Fibroblast of the conjunctiva (primary cell): Measurements from ENCODE around the gene CACNA1C.

Experiments
- DNase-seq: peaks from one replicate; pipeline ENCODE4 v3.0.0-alpha.2; 2010; ENCODE audit warnings: low read depth

The CACNA1C gene

DNA sequence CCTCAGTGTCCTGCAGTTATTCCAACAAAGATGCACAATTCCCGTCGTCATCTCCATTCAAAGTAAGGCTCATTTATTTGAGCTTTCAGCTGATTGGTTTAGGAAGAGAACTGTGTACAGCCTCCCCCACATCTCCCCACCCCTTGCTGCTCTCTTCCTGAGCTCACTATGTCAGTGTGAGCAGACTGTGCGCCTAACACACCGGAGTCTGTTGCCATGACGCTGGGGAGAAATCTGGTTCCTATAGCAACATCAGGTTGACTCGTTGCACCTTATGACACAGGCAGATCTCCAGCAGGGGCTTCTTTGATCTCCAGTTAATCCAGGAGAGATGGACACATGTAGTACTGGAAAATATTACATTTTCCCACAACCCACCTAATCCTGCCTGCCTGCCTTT is 319.4 kb downstream of the CACNA1C start:
- DNase-seq, result no peak

DNA sequence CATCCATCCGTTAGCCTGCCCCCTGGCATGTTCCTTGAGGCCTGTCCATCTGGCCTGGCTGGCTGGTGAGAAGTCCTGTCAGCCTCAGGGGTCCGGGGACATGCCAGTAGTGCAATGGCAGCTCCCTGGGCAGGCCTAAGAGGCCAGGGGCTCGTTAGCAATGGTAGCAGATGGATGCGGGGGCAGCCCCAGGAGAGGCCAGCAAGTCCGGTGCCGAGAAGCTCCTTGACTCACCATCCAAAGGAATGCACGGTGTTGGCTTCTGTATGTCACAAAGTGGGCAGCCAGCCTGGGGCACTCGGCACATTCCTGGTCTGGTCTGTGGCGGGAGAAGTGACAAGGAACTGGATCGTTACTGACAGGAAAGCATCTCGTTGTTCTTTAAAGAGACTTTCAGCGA is 319.9 kb downstream of the CACNA1C start:
- DNase-seq, result no peak

DNA sequence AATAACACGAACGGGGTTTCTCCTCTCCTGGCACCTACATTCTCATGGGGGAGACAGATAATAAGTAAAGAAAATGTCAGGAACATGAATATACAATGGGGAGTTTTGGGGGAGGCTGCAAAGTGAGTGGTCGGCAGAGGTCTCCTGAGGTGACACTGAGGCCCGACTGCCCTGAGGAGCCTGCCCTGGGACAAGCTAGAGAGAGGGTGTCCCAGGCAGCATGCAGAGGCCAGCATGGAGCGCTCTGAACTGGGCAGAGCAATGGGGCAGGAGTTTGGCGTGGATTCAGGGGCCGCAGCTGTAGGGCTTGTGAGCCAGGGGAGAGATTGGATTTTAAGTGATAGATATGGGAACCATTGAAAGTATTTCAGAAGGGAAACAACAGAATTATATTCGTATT is 320.5 kb downstream of the CACNA1C start:
- no peak for DNase-seq

DNA sequence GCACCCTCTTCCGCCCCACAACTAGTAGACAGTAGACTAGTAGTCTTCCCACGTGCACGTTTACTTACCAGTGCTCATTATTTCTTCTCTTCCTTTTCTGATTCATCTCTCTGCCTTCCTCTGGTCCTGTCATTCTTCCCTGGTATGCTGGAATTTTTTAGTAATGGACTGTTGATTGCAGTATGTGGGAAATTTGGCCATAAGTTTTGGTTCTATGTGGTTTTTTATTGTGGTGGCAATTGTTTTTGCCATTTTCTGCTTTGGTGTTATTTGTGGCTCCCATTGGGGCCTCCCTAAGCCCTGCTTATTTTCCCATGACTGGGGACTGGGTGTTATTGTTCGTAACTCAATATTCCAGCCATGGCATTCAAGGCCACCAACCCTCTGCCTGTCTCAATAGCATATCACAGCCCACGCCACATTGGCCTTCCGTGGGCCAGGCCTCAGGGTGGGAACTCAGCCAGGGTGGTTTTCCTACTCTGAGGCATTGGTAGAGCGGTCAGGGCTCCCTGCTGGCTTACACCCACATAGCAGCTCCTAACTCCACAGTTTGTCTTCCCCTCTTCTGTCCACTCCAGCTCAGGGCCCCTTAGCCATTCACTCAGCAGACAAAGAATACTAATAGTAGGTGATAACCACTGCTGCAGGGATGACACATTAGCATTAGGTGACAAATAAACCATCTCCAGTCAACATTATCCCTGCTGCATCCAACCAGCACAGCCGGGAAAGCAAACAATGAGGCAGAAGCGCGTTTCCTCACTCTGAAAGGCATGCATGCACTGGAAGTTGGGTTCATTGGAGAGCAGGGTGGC is 321.5 kb downstream of the CACNA1C start:
- DNase-seq, result no peak

DNA sequence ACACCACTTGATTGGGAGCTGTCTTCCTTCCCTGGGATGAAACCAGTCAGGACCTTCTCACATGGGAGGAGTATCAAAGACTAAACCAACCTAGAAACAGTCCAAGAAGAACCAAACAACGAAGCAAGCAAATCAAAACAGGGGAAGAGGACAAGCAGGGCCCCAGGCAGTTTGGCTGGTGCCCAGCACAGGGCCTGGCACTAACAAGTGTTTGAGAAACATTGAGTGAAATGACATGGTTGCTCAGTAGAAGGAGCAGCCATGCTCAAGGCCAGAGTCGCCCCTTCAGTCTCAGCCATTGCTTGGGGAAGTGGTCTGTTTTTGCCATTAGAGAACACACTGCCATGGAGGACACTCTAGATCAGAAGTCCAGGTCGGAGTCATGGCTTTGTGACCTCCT is 323.1 kb downstream of the CACNA1C start:
- DNase-seq, result no peak

DNA sequence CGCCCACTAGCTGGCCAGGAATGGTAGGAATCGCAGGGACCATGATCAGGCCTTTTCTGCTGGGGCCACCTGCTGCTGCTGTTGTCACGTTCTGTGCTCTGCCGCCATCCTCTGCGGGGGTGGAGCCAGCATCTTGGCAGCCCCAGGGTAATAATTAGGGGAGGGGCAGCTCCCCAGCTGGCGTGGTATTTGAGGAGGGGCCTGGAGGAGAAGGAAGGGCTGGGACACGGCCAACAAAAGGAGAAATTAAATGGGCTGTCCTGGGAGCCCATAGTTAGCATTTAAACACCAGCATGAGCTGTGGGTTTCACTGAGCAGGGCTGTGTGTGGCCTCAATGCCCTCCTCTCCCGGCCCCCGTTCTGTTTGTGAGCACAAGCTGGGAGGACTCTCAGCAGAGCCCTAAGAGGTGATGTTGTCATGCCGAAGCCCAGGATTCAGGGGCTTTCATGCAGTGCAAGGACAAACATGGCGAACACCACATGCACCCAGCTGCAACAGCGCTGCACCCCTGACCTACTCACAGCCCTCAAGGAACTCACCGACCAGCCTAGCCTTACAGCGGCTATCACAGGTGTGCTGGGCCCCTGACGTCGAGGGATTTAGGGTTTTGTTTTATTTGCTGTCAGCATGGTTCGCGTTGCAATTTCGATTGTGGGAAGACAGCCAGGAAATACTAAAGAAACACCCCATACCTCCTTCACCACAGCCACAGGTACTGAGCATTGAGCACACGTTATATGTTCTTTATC is 324.3 kb downstream of the CACNA1C start:
- no peak for DNase-seq

DNA sequence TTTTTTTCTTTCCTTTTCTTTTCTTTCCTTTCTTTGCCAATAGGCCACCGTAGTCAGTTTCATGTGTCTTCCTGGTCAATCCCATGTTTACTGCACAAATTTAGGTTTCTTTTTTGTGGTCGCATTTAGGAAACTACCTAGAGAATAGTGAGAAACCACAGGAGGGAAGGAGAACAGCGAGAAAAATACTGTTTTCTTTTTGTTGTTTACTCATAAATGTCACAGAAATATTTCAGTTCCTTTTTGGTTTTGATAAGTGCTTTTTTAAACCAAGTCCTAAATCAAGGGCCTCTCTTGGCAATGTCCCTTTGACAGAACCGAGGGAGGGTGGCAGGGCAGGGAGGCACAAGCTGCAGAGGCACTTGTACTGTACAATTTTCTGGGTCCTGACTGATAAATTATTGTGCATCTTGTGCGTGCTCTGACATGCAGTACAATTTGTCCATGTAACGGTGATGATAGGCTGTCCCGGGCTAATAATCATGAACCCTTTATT is 326.1 kb downstream of the CACNA1C start:
- no peak for DNase-seq

DNA sequence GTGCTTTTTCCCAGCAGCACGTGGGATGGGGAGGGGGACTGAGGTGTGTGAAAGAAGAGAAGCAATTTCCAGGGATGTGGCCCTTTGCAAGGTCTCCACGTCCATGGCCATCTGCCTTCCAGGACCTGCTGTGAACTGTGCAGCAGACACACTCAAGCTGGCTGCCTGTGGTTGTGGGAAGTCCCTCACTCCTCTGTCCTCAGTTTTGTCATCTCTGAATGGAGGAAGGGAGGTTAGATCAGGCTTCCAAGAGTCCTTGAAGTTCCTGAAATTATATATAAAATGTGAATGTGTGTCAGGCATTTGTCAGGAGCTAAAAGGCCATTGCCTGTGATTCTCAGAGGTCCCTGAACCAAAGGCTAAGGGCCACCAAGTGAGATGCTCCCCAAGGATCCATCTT is 328.2 kb downstream of the CACNA1C start:
- no peak for DNase-seq

DNA sequence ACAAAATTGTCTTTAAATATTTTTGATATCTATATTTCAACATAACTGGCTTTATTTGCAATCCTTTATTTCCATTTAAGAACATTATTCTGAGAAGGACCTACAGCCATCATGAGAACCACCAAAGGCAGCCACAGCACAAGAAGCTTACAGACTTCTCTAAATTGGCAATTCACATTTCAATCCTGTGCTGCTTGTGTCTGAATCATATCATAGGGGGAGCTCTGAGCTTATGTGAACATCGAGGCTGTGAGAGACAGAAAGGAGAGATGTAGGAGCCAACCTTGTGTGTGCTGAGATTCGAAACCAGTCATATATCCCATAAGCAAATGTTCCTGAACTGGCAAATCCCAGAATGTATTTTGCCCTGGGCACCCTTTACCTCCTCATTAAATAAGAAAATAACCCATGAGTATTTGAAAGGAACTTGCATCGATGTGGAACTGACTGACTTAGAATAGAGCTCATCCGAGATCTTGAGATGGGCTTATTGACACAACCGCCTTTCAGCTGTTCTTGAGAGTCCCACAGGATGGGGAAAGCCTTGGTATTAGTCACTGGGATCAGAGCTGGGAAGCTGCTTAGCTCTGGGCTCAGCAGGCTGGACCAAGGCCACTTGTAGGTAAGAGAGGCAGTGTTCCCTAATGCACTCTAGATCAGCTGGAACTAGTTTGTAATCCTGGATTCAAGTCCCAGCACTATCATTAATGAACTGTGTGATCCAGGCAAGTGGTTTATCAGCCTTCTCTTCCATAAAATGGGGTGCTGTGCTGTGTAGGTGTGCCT is 329.8 kb downstream of the CACNA1C start:
- DNase-seq, result no peak

DNA sequence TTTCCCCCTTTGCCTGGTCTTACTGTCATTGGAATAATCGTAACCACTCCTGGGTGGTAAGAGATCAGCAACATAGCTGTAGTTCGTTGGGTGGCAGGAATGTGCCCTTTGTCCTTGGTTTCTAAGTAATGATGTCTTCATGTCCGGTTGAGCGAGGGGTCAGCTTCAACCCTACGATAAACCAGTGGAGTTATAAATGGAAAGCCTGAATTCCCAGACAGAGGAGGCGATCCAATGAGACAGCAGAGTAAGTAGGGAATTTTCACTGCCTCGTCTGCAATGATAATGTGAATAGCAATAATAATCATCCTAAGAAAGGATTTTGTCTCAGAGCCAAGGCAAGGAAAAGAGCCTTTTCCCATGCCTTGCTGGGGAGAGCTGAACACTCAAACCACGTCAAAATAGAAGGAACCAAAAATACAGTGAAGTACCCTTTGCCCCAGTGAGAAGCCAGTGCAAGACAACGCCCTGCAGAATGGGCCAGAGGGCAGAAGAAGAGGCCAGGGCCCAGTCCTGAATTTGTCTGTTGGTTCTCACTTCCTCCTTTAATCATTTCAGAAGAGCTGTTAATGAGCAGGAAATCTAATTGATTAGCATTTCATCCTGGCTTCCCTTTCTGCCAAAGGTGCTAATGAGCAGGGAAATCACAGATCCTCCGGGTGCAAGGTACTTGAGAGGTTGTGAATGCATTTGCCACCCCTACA is 330.7 kb downstream of the CACNA1C start:
- no peak for DNase-seq

DNA sequence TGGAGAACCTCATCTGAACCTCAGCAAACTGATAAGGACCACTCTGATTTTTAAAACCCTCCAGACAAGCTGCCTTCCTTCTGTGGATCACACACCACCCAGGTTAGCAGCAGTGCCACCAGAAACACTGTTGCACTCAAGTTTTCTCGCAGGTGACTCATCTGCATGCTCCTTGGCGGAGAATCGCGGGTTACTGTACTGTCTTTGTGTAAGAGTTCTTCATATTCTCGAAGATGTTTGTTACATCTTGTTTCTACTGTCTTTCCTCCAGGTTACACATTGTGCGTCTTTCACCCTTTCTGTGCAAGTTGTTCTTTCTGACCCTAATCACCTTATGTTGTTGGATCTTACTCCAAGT is 331.2 kb downstream of the CACNA1C start:
- no peak for DNase-seq

DNA sequence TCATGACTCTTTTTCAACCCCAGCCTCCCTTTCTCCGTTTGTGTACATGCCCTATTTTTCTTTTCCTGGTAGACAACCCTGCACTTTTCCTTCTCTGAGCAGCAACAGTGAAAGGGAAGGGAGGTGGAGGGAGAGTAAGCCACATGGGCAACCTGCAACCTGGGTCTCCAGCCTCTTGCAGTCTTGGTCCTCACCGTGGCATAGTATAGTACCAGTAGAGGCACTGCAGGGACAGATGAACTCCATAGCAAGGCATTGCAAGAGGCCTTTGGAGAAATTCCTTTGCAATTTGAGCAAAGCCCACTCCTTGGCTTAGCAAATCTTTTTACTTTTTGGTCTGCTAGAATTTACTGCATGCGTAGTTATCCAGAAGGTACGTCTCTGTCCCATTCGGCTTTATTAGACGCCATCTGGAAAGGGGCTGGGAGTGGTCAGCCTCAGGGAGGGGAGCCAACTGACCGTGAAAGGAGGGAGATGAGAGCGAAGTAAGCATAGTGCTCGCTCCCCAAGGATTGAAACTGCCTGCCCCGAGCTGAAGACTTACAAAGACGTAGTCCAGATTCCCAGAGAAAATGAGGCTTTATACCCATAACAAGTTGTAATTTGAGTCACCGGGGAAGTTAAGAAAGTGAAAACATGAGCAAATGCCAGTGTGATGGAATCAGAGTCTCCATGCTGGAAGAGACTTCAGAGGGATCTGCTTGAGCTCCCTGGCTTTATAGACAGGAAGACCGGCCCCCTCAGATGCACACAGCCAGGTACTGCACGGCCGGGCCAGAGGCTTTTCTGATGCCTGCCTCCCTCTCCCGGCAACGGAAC is 332.0 kb downstream of the CACNA1C start:
- DNase-seq, result peak; percentile 57

DNA sequence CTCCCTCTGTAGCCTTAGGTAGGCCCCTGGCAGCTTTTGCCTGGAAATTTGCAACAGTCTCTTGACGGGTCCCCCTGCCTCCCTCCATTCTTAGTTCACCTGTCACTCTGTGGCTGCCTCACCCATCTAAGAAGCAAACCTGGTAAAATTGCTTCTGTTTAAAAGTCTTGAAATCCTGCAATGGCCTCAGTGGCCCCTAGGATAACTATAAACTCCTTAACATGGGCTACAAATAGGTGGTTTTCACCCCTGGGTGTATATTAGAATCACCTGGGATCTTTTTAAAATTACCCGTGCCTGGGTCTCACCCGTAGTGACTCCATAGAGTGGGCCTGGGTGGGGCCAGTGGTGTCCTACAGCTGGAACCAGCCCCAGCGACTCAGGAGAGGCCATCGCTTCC is 332.7 kb downstream of the CACNA1C start:
- no peak for DNase-seq

DNA sequence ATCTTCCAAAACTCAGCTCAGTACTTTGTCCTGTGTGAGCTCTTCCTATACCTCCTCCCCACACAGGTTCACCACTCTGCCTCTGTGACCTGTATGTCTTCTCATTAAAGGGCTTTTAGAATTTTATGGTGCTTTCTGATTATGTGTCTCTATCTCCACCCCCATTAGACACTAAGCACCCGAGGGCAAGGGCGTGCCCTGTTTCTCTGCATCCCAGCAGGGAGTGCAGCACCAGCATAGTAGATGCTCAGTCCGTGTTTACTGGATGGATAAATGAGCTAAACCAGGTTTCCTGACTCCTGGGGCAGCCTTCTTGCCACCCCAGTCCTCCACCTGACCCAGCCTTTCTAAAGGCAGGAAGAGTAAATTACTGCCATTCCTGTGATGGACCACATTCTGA is 333.8 kb downstream of the CACNA1C start:
- no peak for DNase-seq

DNA sequence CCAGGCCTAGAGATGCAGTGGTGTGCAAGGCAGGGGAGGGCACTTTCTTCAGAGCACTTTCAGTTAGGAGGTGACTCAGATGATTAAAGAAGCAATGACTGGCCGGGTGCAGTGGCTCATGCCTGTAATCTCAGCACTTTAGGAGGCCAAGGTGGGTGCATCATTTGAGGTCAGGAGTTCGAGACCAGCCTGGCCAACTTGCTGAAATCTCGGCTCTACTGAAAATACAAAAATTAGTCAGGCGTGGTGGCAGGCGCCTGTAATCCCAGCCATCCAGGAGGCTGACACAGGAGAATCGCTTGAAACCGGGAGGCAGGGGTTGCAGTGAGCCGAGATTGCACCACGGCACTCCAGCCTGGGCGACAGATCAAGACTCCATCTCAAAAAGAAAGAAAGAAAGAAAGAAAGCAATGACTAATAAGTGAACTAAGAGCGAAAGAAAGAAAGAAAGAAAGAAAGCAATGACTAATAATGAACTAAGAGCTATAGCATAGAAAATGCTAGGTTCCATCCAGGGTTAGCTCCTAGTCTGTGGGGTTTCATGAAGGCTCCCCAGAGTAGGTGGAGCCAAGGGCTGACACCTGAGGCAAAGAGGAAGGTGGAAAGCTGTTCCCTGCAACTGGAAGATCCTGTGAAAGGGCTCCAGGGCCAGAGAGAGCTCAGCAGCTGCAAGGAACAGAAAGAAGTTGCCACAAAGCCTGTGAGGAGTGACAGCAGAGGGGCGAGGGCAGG is 334.5 kb downstream of the CACNA1C start:
- DNase-seq, result no peak

DNA sequence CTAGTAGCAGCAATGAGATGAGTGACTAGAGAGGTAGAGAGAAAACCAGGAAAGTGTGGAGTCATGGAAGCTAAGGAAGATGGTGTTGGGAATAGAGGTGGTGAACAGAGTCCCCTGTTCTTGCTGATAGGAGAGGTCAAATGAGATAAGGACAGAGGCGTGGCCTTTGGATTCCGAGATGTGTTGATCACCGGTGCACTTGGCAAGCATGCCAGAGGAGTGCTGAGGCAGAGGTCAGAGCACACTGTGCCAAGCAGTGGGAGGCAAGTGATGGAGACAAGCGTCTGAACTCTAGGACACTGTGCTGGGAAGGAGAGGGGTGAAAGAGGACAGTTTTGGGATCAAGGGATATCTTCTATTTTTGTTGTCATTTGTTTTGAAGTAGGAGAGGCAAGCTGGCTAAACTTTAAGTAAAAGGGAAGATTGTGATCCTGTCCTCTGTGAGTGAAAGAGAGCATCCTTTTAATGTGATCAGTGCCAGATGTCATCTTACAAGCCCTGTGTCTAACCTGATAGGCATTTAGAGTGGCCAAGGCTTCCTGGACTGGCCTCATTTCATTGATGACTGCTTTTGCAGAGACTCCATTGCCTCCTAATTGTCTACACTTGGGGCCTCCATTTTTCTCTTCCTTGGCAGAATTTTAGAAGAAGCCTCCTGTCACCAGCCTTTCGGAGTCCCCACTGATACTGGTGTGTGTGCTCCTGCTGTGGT is 336.4 kb downstream of the CACNA1C start:
- DNase-seq, result no peak

DNA sequence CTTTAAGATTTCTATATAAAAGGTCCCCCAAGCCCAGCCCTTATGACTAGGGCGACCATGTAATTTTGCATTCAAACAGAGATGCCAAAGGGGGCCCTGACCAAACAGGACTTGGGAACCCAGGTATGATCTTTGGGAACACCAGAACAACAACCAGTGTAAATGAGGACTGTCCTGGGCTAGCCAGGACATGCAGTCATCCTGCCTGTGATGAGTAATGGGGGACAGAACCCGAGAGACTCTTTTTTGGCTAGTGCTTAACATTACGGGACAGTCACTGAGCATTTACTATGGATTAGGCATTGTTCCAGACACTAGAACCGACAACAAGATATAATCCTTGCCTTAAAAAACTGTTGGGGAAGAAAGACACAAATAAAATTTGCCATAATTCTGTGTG is 337.3 kb downstream of the CACNA1C start:
- DNase-seq, result no peak

DNA sequence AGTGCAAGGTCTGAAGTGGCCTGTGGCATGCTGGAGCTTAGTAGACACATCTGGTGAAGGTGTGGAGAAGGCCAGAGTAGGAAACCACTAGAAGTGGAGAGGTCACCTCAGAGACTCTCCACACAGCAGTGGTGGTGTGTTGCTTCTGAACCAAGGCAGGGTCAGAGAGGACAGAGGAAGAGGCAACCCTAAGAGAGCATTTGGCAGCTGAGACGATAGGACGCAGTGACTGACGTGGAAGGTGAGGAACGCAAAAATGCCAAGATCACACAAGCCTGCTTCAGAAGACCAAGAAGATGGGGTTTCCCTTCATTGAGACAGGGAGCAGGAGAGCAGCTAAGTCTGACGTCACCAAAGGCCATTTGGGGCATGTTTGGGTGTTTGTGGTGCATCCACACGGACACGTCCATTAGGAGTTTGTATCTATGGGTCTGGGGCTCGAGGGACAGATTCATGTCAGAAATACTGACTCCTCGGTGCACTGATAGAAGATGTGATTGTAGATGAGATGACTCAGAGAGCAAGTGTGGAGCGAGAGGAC is 338.1 kb downstream of the CACNA1C start:
- DNase-seq, result no peak

DNA sequence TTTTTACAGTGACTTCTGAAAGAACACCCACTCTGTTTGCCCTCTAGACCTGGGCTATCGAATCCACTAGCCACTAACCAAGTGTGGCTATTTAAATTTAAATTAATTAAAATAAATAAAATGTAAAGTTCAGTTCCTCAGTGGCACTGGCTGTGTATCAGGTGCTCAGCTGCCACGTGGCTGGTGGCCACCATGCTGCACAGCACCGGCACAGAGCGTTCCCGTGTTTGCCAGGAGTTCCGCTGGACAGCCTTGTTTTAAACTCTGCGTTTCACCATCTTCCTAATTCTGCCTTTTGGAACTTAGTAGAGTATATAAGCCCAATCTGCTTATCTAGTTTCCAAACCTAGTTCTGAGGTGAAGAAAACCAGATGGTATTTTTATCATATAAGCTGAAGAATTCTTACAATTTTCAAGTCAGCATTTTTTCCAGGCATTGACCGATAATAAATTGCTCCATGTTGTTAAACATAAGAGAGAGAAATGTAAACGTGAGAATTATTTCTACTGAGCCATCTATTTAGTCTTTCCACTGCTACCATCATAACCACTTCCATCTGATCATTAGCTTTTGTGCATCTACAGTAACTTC is 339.0 kb downstream of the CACNA1C start:
- DNase-seq, result no peak
